Measurements from ENCODE around the gene CEP112. TPM values are rescaled to one million over a fixed set of nuclear protein-coding genes. Genes with fewer than 3 reads are reported as not detected.

Gene CEP112
- total and polyA plus RNA-seq, 2 of the 13 experiments (the other 11 are each of a cell fraction or from before 2014, with no cell fraction given), result 1.2 to 3.4 TPM

- H3K9me3 ChIP-seq (ENCODE audit: low read length), result peaks cover 7% of the 10 kb centered on the region; the same call in 1 of the 2 replicates
- TF ChIP-seq ZNF382 (CRISPR knock-in tag; IDR thresholded peaks at IDR 0.05; ENCODE audit: borderline replicate concordance) (no peak), ZNF3 (CRISPR knock-in tag; IDR thresholded peaks at IDR 0.05) (no peak), ERF (CRISPR knock-in tag; IDR thresholded peaks at IDR 0.05) (no peak), ZNF83 (CRISPR knock-in tag; IDR thresholded peaks at IDR 0.05; ENCODE audit: borderline replicate concordance) (no peak), ZNF460 (CRISPR knock-in tag; IDR thresholded peaks at IDR 0.05; ENCODE audit: borderline replicate concordance) (no peak), MIER2 (CRISPR knock-in tag; IDR thresholded peaks at IDR 0.05) (no peak), ZNF747 (CRISPR knock-in tag; IDR thresholded peaks at IDR 0.05; ENCODE audit: borderline replicate concordance) (no peak), TRIM24 (CRISPR knock-in tag; IDR thresholded peaks at IDR 0.05) (no peak), ZNF20 (CRISPR knock-in tag; IDR thresholded peaks at IDR 0.05) (no peak), HDAC2 (CRISPR knock-in tag; IDR thresholded peaks at IDR 0.05) (no peak), TGIF2 (CRISPR knock-in tag; IDR thresholded peaks at IDR 0.05) (no peak), KLF11 (CRISPR knock-in tag; IDR thresholded peaks at IDR 0.05) (no peak), ATF7 (IDR thresholded peaks at IDR 0.05) (no peak), ATF7 (CRISPR knock-in tag; IDR thresholded peaks at IDR 0.05) (no peak), ZNF879 (CRISPR knock-in tag; IDR thresholded peaks at IDR 0.05) (no peak), WIZ (CRISPR knock-in tag; IDR thresholded peaks at IDR 0.05) (no peak)
- no peaks in the 10 kb centered on the region for H3K79me2 ChIP-seq (ENCODE audit: insufficient read depth, low read length)
- H3K27ac ChIP-seq (ENCODE audit: extremely low read length, insufficient read depth, low read length), result no peak overlapping the region
- H3K4me2 ChIP-seq (ENCODE audit: low read depth, low read length), result no peak overlapping the region
- POLR2A ChIA-PET, result no interaction called here
- no peak overlapping the region for H3K9ac ChIP-seq (ENCODE audit: insufficient read depth, low read depth, low read length)
- intact Hi-C loops (cut with micrococcal nuclease; ENCODE audit: unreplicated experiment) (no loop called here), in situ Hi-C loops (cut with HindIII; ENCODE audit: extremely low pct_ligation_motif_present, low pct_unique_long_range_greater_than_20kb) (no loop called here)
- no peak overlapping the region for H2AFZ ChIP-seq (ENCODE audit: low read length)
- no TSS peak for BruUV-seq (replicated peaks)
- H3K27me3 ChIP-seq (ENCODE audit: control insufficient read depth in 1 of 2, insufficient read depth in 2 of 2, low read length in 2 of 2), result no peaks in the 10 kb centered on the region
- no peak overlapping the region for H3K4me3 ChIP-seq (replicated peaks in 1 of 3; ENCODE audit: insufficient read depth in 1 of 3, low read depth in 2 of 3, low read length in 3 of 3)
- ATAC-seq, result no peak
- no peaks in the 10 kb centered on the region for H3K4me1 ChIP-seq (ENCODE audit: insufficient read depth, low read length)
- WGBS (ENCODE audit: low lambda C conversion rate), result 93% methylated on average over 1 of the region's 1 CpG
- CTCF ChIA-PET (ENCODE audit: low intra/inter-chr PET ratio, low total read pairs), result no interaction called here
- no peak for FAIRE-seq
- no peaks in the 10 kb centered on the region for H4K20me1 ChIP-seq (ENCODE audit: insufficient read depth, low read length)
- no peak for DNase-seq (ENCODE audit: low spot score)
- no peaks in the 10 kb centered on the region for H3K36me3 ChIP-seq (replicated peaks in 1 of 2; ENCODE audit: control insufficient read depth in 1 of 2, insufficient read depth in 2 of 2, low read length in 2 of 2)
Measured at GRCh38 chr17:65741710-65742109, 450.2 kb downstream of the CEP112 start.

Data from HepG2 (cell line).